PC-9 (cell line): Measurements from ENCODE around the gene COG5.

Experiments
- EZH2 ChIP-seq: fragments of 200-600 bp; sonication (generic); IDR thresholded peaks from 2 replicates; pipeline ENCODE4 v1.8.0; 2017; ENCODE audit warnings: antibody characterized with exemption, low read depth
- TF ChIP-seq, protein P1 (sequence below): fragments of 200-600 bp; sonication (generic); conservative IDR thresholded peaks from 2 replicates; pipeline ENCODE4 v1.6.1; 2017; ENCODE audit warnings: mixed run types, antibody characterized with exemption, mild to moderate bottlenecking, moderate library complexity

DNA sequence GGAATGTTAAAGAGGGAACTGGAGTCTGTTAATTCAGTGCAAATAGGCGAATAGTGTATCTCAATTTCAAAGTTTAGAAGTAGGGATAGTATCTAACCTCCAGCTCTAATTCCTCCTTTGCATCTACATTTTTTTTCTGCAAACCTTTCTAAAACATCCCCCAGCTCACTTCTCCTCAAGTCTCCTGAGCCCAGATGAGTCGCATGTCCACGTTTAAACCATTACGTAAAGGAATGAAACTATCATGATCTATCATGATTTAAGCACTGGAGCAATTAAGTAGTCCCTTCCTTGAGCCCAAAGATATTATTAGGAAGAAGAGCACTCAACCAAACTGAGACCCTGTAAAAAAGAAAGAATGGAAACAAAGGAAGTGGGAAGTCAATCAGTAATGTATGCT lies 64.0 kb downstream of the COG5 start:
- TF ChIP-seq, protein P1, sequence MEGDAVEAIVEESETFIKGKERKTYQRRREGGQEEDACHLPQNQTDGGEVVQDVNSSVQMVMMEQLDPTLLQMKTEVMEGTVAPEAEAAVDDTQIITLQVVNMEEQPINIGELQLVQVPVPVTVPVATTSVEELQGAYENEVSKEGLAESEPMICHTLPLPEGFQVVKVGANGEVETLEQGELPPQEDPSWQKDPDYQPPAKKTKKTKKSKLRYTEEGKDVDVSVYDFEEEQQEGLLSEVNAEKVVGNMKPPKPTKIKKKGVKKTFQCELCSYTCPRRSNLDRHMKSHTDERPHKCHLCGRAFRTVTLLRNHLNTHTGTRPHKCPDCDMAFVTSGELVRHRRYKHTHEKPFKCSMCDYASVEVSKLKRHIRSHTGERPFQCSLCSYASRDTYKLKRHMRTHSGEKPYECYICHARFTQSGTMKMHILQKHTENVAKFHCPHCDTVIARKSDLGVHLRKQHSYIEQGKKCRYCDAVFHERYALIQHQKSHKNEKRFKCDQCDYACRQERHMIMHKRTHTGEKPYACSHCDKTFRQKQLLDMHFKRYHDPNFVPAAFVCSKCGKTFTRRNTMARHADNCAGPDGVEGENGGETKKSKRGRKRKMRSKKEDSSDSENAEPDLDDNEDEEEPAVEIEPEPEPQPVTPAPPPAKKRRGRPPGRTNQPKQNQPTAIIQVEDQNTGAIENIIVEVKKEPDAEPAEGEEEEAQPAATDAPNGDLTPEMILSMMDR = no peak
- no peak for TF ChIP-seq EZH2
